K562 (cell line): ENCODE data around the gene MKNK1. TPM values are rescaled to one million over a fixed set of nuclear protein-coding genes. Genes with fewer than 3 reads are reported as not detected.
A peak's percentile ranks its signal among the peaks of the same experiment; 100 is the strongest.

Experiments used
- ATAC-seq: fragments of 200-7000 bp; cut with Tn5 transposase; 3 replicates; pipeline ENCODE4 v1.9.1; 2020; ENCODE audit warnings: moderate library complexity
- BruUV-seq: library from RNA; stranded (reverse); fragments of 400-500 nt; replicated peaks from 2 replicates; lab custom pipeline; 2021; lab: Mats Ljungman, UMichigan
- CTCF ChIA-PET: fragments of 300-600 bp; formaldehyde crosslinking; extraction: SDS; loops from one replicate; lab custom pipeline; 2021; ENCODE audit warnings: low intra/inter-chr PET ratio; lab: Yijun Ruan, JAX
- POLR2A ChIA-PET: fragments of 300-600, 350-650 bp; sonication (Branson Sonifier 250); formaldehyde crosslinking; extraction: SDS; loops from one replicate; lab custom pipeline; 2021; ENCODE audit warnings: antibody characterized with exemption, inconsistent platforms; lab: Yijun Ruan, JAX
- DNase-seq, 4 experiments: peaks; one replicate each; pipeline versions ENCODE4 v3.0.0 to v3.0.0-alpha.2; 2011 to 2018; ENCODE audit warnings: low spot score in 3 of 4, mixed read lengths in 3 of 4; ENCODE audit errors: extremely low read depth in 1 of 4
- FAIRE-seq: peaks from 2 replicates; lab custom pipeline; 2011; peaks lifted over from hg19 to GRCh38; lab: Jason Lieb, UNC
- H2AFZ ChIP-seq: 2 replicates; pipeline ENCODE4 v1.6.0; 2011; ENCODE audit warnings: low read depth, low read length, control low read depth, inconsistent platforms
- H3K27ac ChIP-seq: fragments of 200-600 bp; 3 replicates; pipeline ENCODE4 v1.8.0; 2011; ENCODE audit warnings: low read depth, mild to moderate bottlenecking, control low read depth, inconsistent platforms, low read length, moderate library complexity, mixed read lengths; ENCODE audit errors: extremely low read depth
- H3K27me3 ChIP-seq, 2 experiments: fragments of 300-600 bp in 1 of 2; 2 replicates in 1 of 2; 3 replicates in 1 of 2; pipeline versions ENCODE4 v1.6.0 to v1.8.0; 2011; ENCODE audit warnings: inconsistent platforms in 2 of 2, low read length in 2 of 2, mild to moderate bottlenecking in 1 of 2, mixed read lengths in 1 of 2, moderate library complexity in 1 of 2; ENCODE audit not compliant: control insufficient read depth in 2 of 2, insufficient read depth in 2 of 2
- H3K36me3 ChIP-seq: fragments of 300-600 bp; 3 replicates; pipeline ENCODE4 v1.8.0; 2011; ENCODE audit warnings: mild to moderate bottlenecking, low read length, inconsistent platforms; ENCODE audit not compliant: control insufficient read depth, insufficient read depth
- H3K4me1 ChIP-seq, 2 experiments: fragments of 200-600 bp in 1 of 2; replicated peaks in 1 of 2; 2 replicates in 1 of 2; 3 replicates in 1 of 2; pipeline versions ENCODE4 v1.5.1 to v1.8.0; 2011; ENCODE audit warnings: inconsistent platforms in 2 of 2, low read length in 2 of 2, mild to moderate bottlenecking in 1 of 2, mixed read lengths in 1 of 2, moderate library complexity in 1 of 2; ENCODE audit not compliant: control insufficient read depth in 2 of 2, insufficient read depth in 2 of 2
- H3K4me2 ChIP-seq: 2 replicates; pipeline ENCODE4 v1.6.1; 2011; ENCODE audit warnings: low read length, control low read depth, inconsistent platforms, mixed read lengths; ENCODE audit not compliant: insufficient read depth
- H3K4me3 ChIP-seq: fragments of 200-600 bp; sonication (generic), shearing (Covaris generic); 2 replicates; pipeline ENCODE4 v1.5.1; 2016; ENCODE audit warnings: control low read depth, inconsistent platforms
- H3K79me2 ChIP-seq: fragments of 200-600 bp; 3 replicates; pipeline ENCODE4 v1.8.0; 2011; ENCODE audit warnings: low read length, inconsistent platforms; ENCODE audit not compliant: control insufficient read depth, insufficient read depth
- H3K9ac ChIP-seq, 2 experiments: 2 replicates each; pipeline versions ENCODE4 v1.6.0 to v1.6.1; 2011; ENCODE audit warnings: low read depth in 2 of 2, low read length in 2 of 2, control low read depth in 1 of 2, inconsistent platforms in 1 of 2, mild to moderate bottlenecking in 1 of 2, mixed read lengths in 1 of 2; ENCODE audit not compliant: insufficient read depth in 1 of 2
- H3K9me1 ChIP-seq: one replicate; pipeline ENCODE4 v1.6.0; 2011; ENCODE audit warnings: inconsistent platforms, mild to moderate bottlenecking, low read length, moderate library complexity; ENCODE audit not compliant: control insufficient read depth, insufficient read depth
- H3K9me3 ChIP-seq: replicated peaks from 2 replicates; pipeline ENCODE4 v1.5.1; 2011; ENCODE audit warnings: low read depth, low read length, inconsistent platforms; ENCODE audit not compliant: control insufficient read depth, insufficient read depth
- H4K20me1 ChIP-seq: replicated peaks from 2 replicates; pipeline ENCODE4 v1.6.1; 2011; ENCODE audit warnings: low read length, inconsistent platforms, mixed read lengths; ENCODE audit not compliant: control insufficient read depth, insufficient read depth
- CREM ChIP-seq: IDR thresholded peaks from 2 replicates; pipeline ENCODE4 v1.6.1; 2014; ENCODE audit warnings: antibody characterized with exemption, low read depth
- HNRNPL ChIP-seq: fragments of 200-400 bp; formaldehyde crosslinking; IDR thresholded peaks from 2 replicates; pipeline ENCODE4 v1.6.1; 2017; ENCODE audit warnings: low read depth, mild to moderate bottlenecking, low read length
- PTBP1 ChIP-seq: fragments of 200-400 bp; formaldehyde crosslinking; IDR thresholded peaks from 2 replicates; pipeline ENCODE4 v1.6.1; 2017; ENCODE audit warnings: low read depth, low read length
- RB1 ChIP-seq: fragments of 450-650 bp; IDR thresholded peaks from 2 replicates; pipeline ENCODE4 v1.6.1; 2017; ENCODE audit warnings: low read depth, mild to moderate bottlenecking
- REST ChIP-seq, 2 experiments: fragments of 450-650 bp; formaldehyde crosslinking in 1 of 2; IDR thresholded peaks; 2 replicates each; pipeline versions ENCODE4 v1.4.0 to v1.6.1; 2014 to 2020; ENCODE audit warnings: mild to moderate bottlenecking in 2 of 2, borderline replicate concordance in 1 of 2, low read depth in 1 of 2
- SRSF3 ChIP-seq: fragments of 200-400 bp; formaldehyde crosslinking; IDR thresholded peaks from 2 replicates; pipeline ENCODE4 v1.6.1; 2016; ENCODE audit warnings: mild to moderate bottlenecking, low read length, moderate library complexity; ENCODE audit not compliant: insufficient read depth
- WGBS: fragments of 100-300 bp; shearing (Covaris generic); methylation state at CpG from one replicate; pipeline ENCODE4 v1.1.6; 2016; ENCODE audit warnings: low coverage, mixed read lengths; ENCODE audit not compliant: insufficient coverage; ENCODE audit errors: missing lambda C conversion rate; 5-methylcytosine and 5-hydroxymethylcytosine counted together
- in situ Hi-C: fragments of 300-500 bp; cut with MboI; formaldehyde crosslinking; loops from 4 replicates; pipeline ENCODE4 v1.15.0; 2018; ENCODE audit warnings: inconsistent platforms, mixed read lengths
- intact Hi-C: fragments of 100-400 bp; cut with micrococcal nuclease; formaldehyde crosslinking; loops from 2 replicates; pipeline ENCODE4 v1.14.2; 2022
- polyA plus RNA-seq, 8 experiments: library from polyadenylated mRNA; depleted of rRNA in 4 of 8; stranded (reverse) in 5 of 8; unstranded in 3 of 8; fragments of >200 nt; fragmentation: Nextera tagmentation in 2 of 8; fragmentation: Illumina TruSeq in 1 of 8; extraction: Ambion mirVana in 2 of 8; extraction: Trizol in 1 of 8; gene quantifications; 2 replicates each; pipeline versions ENCODE4 v1.2.1 to v1.2.3, GENCODE V29; 2011 to 2014; ENCODE audit warnings: inconsistent platforms in 1 of 8, missing spikeins in 1 of 8
- total RNA-seq, 7 experiments: library from RNA; depleted of rRNA in 6 of 7; stranded (reverse); fragments of >200 nt in 6 of 7; fragmentation: Illumina TruSeq in 2 of 7; extraction: Trizol in 2 of 7; gene quantifications; 2 replicates each; pipeline versions ENCODE4 v1.2.1 to v1.2.3, GENCODE V29; 2011 to 2021; ENCODE audit warnings: low replicate concordance in 1 of 7
- TF ChIP-seq, protein P1 (sequence below), 2 experiments: fragments of 450-650 bp in 1 of 2; IDR thresholded peaks; 2 replicates each; pipeline ENCODE4 v1.6.1; 2011 to 2017; ENCODE audit warnings: low read depth in 2 of 2, antibody characterized with exemption in 1 of 2, borderline replicate concordance in 1 of 2, low read length in 1 of 2, mild to moderate bottlenecking in 1 of 2, mixed read lengths in 1 of 2; ENCODE audit not compliant: control insufficient read depth in 1 of 2
- TF ChIP-seq, protein P2 (sequence below): fragments of 450-650 bp; formaldehyde crosslinking; conservative IDR thresholded peaks from 2 replicates; pipeline ENCODE4 v1.4.0; 2022; ENCODE audit warnings: mild to moderate bottlenecking, missing genetic modification characterization

The MKNK1 gene
- total and polyA plus RNA-seq, 9 of the 15 experiments (the other 6 are each of a cell fraction or from before 2014, with no cell fraction given): 27.7 to 51.3 (median 43.7) TPM

DNA sequence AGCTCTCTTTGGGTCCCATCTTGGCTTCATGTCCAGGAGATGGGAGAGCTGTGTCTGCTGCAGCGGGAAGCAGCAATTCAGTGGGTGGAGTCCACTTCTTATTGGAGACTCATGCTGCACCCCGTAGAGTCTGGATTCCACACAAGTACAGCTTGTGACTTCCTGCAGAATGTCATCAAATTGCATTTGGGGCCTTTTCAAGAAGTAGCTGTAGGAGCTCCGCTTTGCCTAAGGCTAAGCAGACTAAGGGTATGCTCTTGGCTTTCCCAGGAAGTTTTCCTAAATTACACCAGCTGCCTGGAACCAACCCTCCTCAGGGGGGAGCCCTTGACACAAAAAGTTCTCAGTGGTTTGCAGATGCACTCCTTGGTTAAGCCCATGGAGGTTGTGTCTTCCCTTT lies 18.3 kb upstream of the MKNK1 start:
- intact Hi-C loops (loop anchor here (1.0 to 5.0 kb wide), 2 partner anchors 65 to 103 kb away; no protein-coding TSS in a partner anchor), in situ Hi-C loops (no loop called here)
- FAIRE-seq (peak; percentile 87), DNase-seq (peak; percentile 69 to 76 (median 71)), ATAC-seq (peak; percentile 83)
- Histone ChIP-seq H3K4me2 (no peak overlapping the region; the same call in 1 of the 2 replicates), H3K9me3 (no peaks in the 10 kb centered on the region), H3K27ac (no peak overlapping the region), H3K27me3 (no peaks in the 10 kb centered on the region), H3K9ac (no peak overlapping the region), H3K79me2 (no peaks in the 10 kb centered on the region), H3K9me1 (no peaks in the 10 kb centered on the region), H2AFZ (peak overlapping the region; percentile 11; the same call in 1 of the 2 replicates), H3K4me1 (peaks cover 9 to 15% of the 10 kb centered on the region in 2 experiments), H3K36me3 (no peaks in the 10 kb centered on the region), H3K4me3 (no peak overlapping the region), H4K20me1 (no peaks in the 10 kb centered on the region)
- CTCF ChIA-PET: interaction anchor here (0.6 to 4.8 kb wide), 4 partner anchors 37 to 103 kb away, joined by 3 to 46 read pairs (median 4); no protein-coding TSS in a partner anchor
- 17% methylated on average over 3 of the region's 3 CpGs for WGBS
- POLR2A ChIA-PET: interaction anchor here (0.6 to 2.7 kb wide), 10 partner anchors 12 to 97 kb away, joined by 3 to 12 read pairs (median 4); partner anchors contain the start of gene EFCAB14
- no TSS peak for BruUV-seq
- TF ChIP-seq CREM (peak; percentile 15; the same call in 1 of the 2 replicates), RB1 (0 out of 2 replicates have a peak, but pooled peaks have one; percentile 5), PTBP1 (no peak), HNRNPL (no peak), REST (IDR thresholded peaks at IDR 0.05; ENCODE audit: borderline replicate concordance) (peak; percentile 71; the same call in 1 of the 2 replicates), REST (CRISPR knock-in tag; IDR thresholded peaks at IDR 0.05; ENCODE audit: low read depth) (no peak), SRSF3 (no peak)
- TF ChIP-seq, protein P1, sequence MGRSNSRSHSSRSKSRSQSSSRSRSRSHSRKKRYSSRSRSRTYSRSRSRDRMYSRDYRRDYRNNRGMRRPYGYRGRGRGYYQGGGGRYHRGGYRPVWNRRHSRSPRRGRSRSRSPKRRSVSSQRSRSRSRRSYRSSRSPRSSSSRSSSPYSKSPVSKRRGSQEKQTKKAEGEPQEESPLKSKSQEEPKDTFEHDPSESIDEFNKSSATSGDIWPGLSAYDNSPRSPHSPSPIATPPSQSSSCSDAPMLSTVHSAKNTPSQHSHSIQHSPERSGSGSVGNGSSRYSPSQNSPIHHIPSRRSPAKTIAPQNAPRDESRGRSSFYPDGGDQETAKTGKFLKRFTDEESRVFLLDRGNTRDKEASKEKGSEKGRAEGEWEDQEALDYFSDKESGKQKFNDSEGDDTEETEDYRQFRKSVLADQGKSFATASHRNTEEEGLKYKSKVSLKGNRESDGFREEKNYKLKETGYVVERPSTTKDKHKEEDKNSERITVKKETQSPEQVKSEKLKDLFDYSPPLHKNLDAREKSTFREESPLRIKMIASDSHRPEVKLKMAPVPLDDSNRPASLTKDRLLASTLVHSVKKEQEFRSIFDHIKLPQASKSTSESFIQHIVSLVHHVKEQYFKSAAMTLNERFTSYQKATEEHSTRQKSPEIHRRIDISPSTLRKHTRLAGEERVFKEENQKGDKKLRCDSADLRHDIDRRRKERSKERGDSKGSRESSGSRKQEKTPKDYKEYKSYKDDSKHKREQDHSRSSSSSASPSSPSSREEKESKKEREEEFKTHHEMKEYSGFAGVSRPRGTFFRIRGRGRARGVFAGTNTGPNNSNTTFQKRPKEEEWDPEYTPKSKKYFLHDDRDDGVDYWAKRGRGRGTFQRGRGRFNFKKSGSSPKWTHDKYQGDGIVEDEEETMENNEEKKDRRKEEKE (IDR thresholded peaks at IDR 0.05; ENCODE audit: borderline replicate concordance in 1 of 2, control insufficient read depth in 1 of 2, low read depth in 2 of 2, low read length in 1 of 2): no peak
- TF ChIP-seq, protein P2, sequence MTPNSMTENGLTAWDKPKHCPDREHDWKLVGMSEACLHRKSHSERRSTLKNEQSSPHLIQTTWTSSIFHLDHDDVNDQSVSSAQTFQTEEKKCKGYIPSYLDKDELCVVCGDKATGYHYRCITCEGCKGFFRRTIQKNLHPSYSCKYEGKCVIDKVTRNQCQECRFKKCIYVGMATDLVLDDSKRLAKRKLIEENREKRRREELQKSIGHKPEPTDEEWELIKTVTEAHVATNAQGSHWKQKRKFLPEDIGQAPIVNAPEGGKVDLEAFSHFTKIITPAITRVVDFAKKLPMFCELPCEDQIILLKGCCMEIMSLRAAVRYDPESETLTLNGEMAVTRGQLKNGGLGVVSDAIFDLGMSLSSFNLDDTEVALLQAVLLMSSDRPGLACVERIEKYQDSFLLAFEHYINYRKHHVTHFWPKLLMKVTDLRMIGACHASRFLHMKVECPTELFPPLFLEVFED (CRISPR knock-in tag): no peak
